GM03348 (cell line): ENCODE measurements around the gene SPI1.

ENCODE experiments used
- DNase-seq: peaks from one replicate; pipeline ENCODE4 v3.0.0; 2012; ENCODE audit warnings: low spot score

Gene SPI1

GRCh38 chr11:47388697-47389576 is 10.6 kb upstream of the SPI1 start:
- DNase-seq: no peak

- DNase-seq: no peak
These were observed 9.8 kb upstream of the SPI1 start for GRCh38 chr11:47387944-47388696.

GRCh38 chr11:47384498-47384897 is 6.2 kb upstream of the SPI1 start:
- DNase-seq: no peak

- no peak for DNase-seq
These were observed 4.7 kb upstream of the SPI1 start for GRCh38 chr11:47383071-47383470.

GRCh38 chr11:47380078-47380477 is 1.7 kb upstream of the SPI1 start:
- no peak for DNase-seq

- no peak for DNase-seq
These were observed 970 bp upstream of the SPI1 start for GRCh38 chr11:47379317-47379716.

- DNase-seq: no peak
These were observed 456 bp upstream of the SPI1 start for GRCh38 chr11:47378836-47379170.

- DNase-seq: no peak
These were observed 757 bp downstream of the SPI1 start for GRCh38 chr11:47377571-47378009.

GRCh38 chr11:47376525-47377371 is 1.6 kb downstream of the SPI1 start:
- DNase-seq: peak; percentile 33

GRCh38 chr11:47376107-47376524 is 2.2 kb downstream of the SPI1 start:
- no peak for DNase-seq

- DNase-seq: no peak
These were observed 2.7 kb downstream of the SPI1 start for GRCh38 chr11:47375546-47376085.

- no peak for DNase-seq
These were observed 3.3 kb downstream of the SPI1 start for GRCh38 chr11:47375020-47375419.

- DNase-seq: no peak
These were observed 3.7 kb downstream of the SPI1 start for GRCh38 chr11:47374720-47375019.

GRCh38 chr11:47373876-47374719 is 4.2 kb downstream of the SPI1 start:
- peak; percentile 93 for DNase-seq

- DNase-seq: no peak
These were observed 5.9 kb downstream of the SPI1 start for GRCh38 chr11:47372422-47372821.

GRCh38 chr11:47369676-47370075 is 8.7 kb downstream of the SPI1 start:
- DNase-seq: no peak

- DNase-seq: no peak
These were observed 12.3 kb downstream of the SPI1 start for GRCh38 chr11:47366020-47366490.

- DNase-seq: no peak
These were observed 16.9 kb downstream of the SPI1 start for GRCh38 chr11:47361419-47361818.

- no peak for DNase-seq
These were observed 18.0 kb downstream of the SPI1 start for GRCh38 chr11:47360341-47360740.

- no peak for DNase-seq
These were observed 18.8 kb downstream of the SPI1 start for GRCh38 chr11:47359586-47359985.

GRCh38 chr11:47359162-47359561 is 19.2 kb downstream of the SPI1 start:
- no peak for DNase-seq
